Lung (tissue), 12 donors: ENCODE measurements around the gene RASA3. TPM values are rescaled to one million over a fixed set of nuclear protein-coding genes. Genes with fewer than 3 reads are reported as not detected.
A peak's percentile ranks its signal among the peaks of the same experiment; 100 is the strongest.

Experiments
- ATAC-seq: fragments of 200-7000 bp; cut with Tn5 transposase; one replicate; pipeline ENCODE4 v1.9.1; 2020; ENCODE audit warnings: moderate number of reproducible peaks; ENCODE audit not compliant: insufficient read depth, low FRiP score
- DNase-seq, 3 donors: peaks; one replicate each; pipeline ENCODE4 v3.0.0-alpha.2; 2013 to 2017
- H3K27ac ChIP-seq, 2 donors: one replicate each; pipeline ENCODE4 v1.5.1; 2013; ENCODE audit warnings: mild to moderate bottlenecking in 2 of 2, moderate library complexity in 2 of 2, control low read depth in 1 of 2, inconsistent platforms in 1 of 2, low read depth in 1 of 2, low read length in 1 of 2
- H3K27me3 ChIP-seq, 3 donors: one replicate each; pipeline ENCODE4 v1.5.1; 2013; ENCODE audit warnings: low read length in 2 of 3; ENCODE audit not compliant: control insufficient read depth in 3 of 3, insufficient read depth in 3 of 3
- H3K36me3 ChIP-seq, 4 donors: one replicate each; pipeline ENCODE4 v1.5.1; 2013; ENCODE audit warnings: low read length in 4 of 4, mild to moderate bottlenecking in 1 of 4, moderate library complexity in 1 of 4; ENCODE audit not compliant: control insufficient read depth in 4 of 4, insufficient read depth in 4 of 4
- H3K4me1 ChIP-seq, 5 donors: one replicate each; pipeline ENCODE4 v1.5.1; 2013; ENCODE audit warnings: low read length in 5 of 5, mild to moderate bottlenecking in 2 of 5, moderate library complexity in 1 of 5; ENCODE audit not compliant: control insufficient read depth in 5 of 5, insufficient read depth in 5 of 5
- H3K4me3 ChIP-seq: one replicate; pipeline ENCODE4 v1.5.1; 2013; ENCODE audit warnings: mild to moderate bottlenecking, control low read depth, moderate library complexity
- H3K9ac ChIP-seq, 2 donors: one replicate each; pipeline ENCODE4 v1.5.1; 2013; ENCODE audit warnings: low read length in 2 of 2, control low read depth in 1 of 2; ENCODE audit not compliant: insufficient read depth in 1 of 2
- H3K9me3 ChIP-seq, 4 donors: one replicate each; pipeline ENCODE4 v1.5.1; 2013; ENCODE audit warnings: low read length in 3 of 4, mild to moderate bottlenecking in 1 of 4, moderate library complexity in 1 of 4; ENCODE audit not compliant: control insufficient read depth in 4 of 4, insufficient read depth in 3 of 4
- WGBS, 2 donors: extraction: QIAGEN DNeasy Blood & Tissue Kit; methylation state at CpG; one replicate each; pipeline ENCODE4 v1.1.7; 2013; 5-methylcytosine and 5-hydroxymethylcytosine counted together
- polyA plus RNA-seq, 2 donors: library from polyadenylated mRNA; stranded (reverse); fragments of 200-250 nt; gene quantifications; one replicate each; pipeline ENCODE4 v1.2.1, GENCODE V29; 2013
- total RNA-seq, 2 donors: library from RNA; depleted of rRNA in 1 of 2; stranded (reverse); fragments of >200 nt in 1 of 2; gene quantifications; one replicate each; pipeline ENCODE4 v1.2.1, GENCODE V29; 2014 to 2021
- TF ChIP-seq, protein P1 (sequence below): IDR thresholded peaks from 2 replicates; pipeline ENCODE4 v1.5.1; 2012; ENCODE audit warnings: mild to moderate bottlenecking; ENCODE audit errors: control extremely low read depth, extremely low read depth
- donor health status: control.
- donor health status: control.
- donor health status: Bipolar disorder and iron deficiency.
- donor health status: healthy.
- donor health status: DM: yes; HTN: yes; CAD: no.

Gene RASA3
- total and polyA plus RNA-seq, 4 donors, result 7.4 to 22.8 (median 16.2) TPM

DNA sequence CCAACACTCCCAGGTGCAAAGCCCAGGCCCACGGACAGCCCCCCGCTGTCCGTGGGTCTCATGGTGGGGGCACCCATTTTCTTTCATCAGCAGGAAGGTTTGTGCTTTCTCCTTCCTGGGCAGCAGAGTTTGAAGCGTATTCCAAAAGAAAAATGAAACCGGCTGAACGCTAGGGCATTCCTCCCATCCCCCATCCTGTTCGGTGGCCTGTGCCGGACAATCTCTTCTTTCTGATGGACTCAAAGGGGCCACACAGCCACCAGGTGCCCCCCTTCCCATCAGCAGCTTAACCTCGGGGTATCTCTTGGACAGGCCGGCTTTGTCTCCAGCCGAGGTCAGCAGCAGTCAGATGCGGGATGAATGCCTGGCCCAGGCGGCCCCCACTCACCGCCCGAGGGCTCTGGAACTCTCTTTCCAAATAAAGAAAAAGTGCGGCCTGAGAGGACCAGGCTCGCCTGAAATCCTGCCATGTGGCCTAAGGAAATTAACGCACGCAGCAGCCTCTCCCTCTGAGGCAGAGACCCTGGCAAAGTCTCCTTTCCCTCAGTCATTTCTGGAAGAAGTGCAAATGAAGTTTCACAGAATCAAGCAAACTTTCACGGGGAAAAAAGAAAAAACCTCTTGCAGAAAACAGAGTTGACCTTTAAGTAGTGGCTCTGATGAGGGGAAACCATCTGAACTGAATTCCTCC, 67.8 kb downstream of the RASA3 start:
- H3K27me3 ChIP-seq, result no peaks in the 10 kb centered on the region
- ATAC-seq (no peak), DNase-seq (peak; percentile 61 to 78 (median 73))
- H3K4me3 ChIP-seq, result no peak overlapping the region
- no peaks in the 10 kb centered on the region for H3K36me3 ChIP-seq
- peaks cover 3 to 39% (median 22%) of the 10 kb centered on the region in 5 donors for H3K4me1 ChIP-seq
- TF ChIP-seq, protein P1, sequence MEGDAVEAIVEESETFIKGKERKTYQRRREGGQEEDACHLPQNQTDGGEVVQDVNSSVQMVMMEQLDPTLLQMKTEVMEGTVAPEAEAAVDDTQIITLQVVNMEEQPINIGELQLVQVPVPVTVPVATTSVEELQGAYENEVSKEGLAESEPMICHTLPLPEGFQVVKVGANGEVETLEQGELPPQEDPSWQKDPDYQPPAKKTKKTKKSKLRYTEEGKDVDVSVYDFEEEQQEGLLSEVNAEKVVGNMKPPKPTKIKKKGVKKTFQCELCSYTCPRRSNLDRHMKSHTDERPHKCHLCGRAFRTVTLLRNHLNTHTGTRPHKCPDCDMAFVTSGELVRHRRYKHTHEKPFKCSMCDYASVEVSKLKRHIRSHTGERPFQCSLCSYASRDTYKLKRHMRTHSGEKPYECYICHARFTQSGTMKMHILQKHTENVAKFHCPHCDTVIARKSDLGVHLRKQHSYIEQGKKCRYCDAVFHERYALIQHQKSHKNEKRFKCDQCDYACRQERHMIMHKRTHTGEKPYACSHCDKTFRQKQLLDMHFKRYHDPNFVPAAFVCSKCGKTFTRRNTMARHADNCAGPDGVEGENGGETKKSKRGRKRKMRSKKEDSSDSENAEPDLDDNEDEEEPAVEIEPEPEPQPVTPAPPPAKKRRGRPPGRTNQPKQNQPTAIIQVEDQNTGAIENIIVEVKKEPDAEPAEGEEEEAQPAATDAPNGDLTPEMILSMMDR, result no peak
- peak overlapping the region in 1 of 2 donors; percentile 56 for H3K9ac ChIP-seq
- WGBS, 2 donors, result 18 to 28% methylated on average over 20 of the region's 20 CpGs
- H3K9me3 ChIP-seq, result no peaks in the 10 kb centered on the region
- H3K27ac ChIP-seq, result peak overlapping the region; percentile 89 to 92

GRCh38 chr13:114063545-114064449, 68.6 kb downstream of the RASA3 start:
- Histone ChIP-seq H3K9me3 (no peaks in the 10 kb centered on the region), H3K36me3 (no peaks in the 10 kb centered on the region), H3K27me3 (no peaks in the 10 kb centered on the region), H3K9ac (peak overlapping the region in 1 of 2 donors; percentile 56), H3K4me1 (peaks cover 3 to 34% (median 22%) of the 10 kb centered on the region in 5 donors), H3K4me3 (no peak overlapping the region), H3K27ac (peak overlapping the region; percentile 89 to 92)
- ATAC-seq, result no peak
- TF ChIP-seq, protein P1, result no peak
- peak in 2 of 3 donors; percentile 31 for DNase-seq
- 34 to 49% methylated on average over 22 of the region's 22 CpGs for WGBS, 2 donors

DNA sequence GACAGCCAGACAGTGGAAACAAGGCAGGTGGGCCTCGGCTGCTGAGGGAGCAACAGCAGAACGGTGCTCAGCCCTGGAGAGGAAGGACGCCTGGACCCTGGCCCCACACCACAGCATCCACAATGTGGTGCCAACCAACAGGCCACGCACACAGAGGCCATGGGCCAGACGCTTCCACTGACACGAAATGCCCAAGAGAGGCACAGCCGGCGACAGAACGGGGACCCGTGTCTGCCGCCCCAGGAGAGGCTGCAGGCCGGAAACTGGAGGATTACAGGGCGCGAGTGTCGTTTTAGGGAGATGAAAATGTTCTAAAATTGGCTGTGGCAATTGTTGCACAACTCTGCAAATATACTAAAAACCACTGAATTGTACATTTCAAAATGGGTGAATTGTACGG, 69.7 kb downstream of the RASA3 start:
- DNase-seq, result no peak
- no peak for ATAC-seq

More for the DNA sequence above, 69.7 kb downstream of the RASA3 start:
- peak overlapping the region in 1 of 2 donors; percentile 77 for H3K27ac ChIP-seq
- peaks cover 3 to 34% (median 16%) of the 10 kb centered on the region in 5 donors for H3K4me1 ChIP-seq
- H3K9ac ChIP-seq, result no peak overlapping the region
- TF ChIP-seq, protein P1, result no peak
- no peaks in the 10 kb centered on the region for H3K9me3 ChIP-seq
- H3K36me3 ChIP-seq, result no peaks in the 10 kb centered on the region
- no peak overlapping the region for H3K4me3 ChIP-seq
- 27 to 68% methylated on average over 16 of the region's 16 CpGs for WGBS, 2 donors
- no peaks in the 10 kb centered on the region for H3K27me3 ChIP-seq
